Nucleus accumbens (tissue), 56 donors: ENCODE measurements around the gene ATAD3A.
"Not testable (repeated sequence)": the region's sequence is repeated elsewhere in the genome, so short reads cannot be mapped to it uniquely, and the experiment has no call there.

Experiments
- DNase-seq, 56 donors: peaks; one replicate each; lab custom pipeline; 2025; lab: John Stamatoyannopoulos, UW

Gene ATAD3A

DNA sequence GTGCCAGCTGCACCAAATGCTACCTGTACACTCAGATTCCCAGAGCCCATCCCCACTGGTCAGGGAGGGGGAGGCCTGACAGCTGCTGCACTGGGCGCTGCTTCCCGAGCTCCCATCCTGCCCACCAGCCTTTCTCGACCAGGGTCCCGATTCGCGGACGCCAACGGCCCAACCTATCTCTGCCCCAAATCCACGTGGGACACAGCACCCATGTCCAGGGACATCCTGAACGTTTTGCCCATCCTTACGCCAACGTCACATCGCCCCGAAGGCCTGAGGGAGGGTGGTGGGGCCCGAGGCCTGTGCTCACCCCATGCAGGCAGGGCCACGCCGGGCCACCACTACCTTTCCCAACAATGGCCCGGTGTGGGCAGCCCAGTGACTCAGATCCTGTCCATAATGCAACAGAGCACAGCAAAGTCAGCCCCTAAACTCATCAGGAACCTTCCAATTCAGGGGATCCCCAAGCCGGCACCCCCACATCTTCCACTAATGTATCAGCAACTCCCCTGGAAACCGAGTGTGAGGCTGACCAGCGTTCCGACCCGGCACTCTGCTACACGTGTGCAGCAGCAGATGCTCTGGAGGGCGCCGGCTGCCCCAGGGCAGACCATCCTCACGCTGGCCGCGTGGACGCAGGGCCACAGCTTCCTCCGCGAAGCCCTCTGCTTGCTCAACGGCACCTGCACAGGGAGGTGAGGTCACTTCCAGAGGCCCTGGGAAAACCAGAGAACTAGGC is 39.7 kb downstream of the ATAD3A start:
- DNase-seq = no peak

DNA sequence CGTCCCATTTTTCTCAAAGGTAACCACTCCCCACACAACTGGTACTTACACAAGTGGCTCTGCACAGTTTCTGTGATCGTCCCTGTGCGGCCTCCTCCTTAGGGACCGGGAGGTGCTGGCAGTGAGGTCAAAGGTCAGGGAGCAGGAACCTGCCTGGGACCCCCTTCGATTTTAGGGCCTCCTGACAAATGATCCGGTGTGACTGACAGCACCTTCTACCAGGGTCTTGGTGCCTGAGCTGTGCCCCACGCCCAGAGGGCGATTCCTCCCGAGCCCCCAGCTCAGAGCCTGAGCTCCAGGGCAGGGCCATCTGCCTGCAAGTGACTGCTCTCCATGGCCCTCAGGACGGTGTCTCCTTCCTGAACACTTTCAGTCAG is 40.3 kb downstream of the ATAD3A start:
- DNase-seq = no peak

DNA sequence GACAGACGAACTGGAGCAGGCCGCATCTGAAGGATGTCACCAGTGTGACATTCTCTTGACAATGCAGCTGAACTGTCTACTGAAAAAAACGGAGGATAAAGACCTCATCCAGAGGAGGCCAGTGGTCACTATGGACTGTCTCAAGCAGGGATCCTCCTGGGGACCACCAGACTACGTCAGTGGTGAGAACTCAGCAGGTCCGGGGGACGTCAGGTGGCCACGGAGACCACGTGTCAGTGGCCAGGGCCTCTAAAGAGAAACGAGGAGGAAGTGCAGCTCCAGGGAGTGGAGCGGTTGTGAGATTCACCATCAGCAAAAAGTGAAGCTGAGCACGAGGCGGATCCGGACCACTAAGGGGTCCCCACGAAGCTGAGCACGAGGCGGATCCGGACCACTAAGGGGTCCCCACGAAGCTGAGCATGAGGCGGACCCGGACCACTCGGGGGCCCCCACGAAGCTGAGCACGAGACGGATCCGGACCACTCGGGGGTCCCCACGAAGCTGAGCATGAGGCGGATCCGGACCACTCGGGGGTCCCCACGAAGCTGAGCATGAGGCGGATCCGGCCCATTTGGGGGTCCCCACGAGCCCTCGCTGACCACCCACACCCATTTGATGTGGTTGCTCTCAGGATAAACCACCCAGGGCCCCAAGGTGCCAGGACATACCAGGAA is 42.0 kb downstream of the ATAD3A start:
- DNase-seq = no peak

DNA sequence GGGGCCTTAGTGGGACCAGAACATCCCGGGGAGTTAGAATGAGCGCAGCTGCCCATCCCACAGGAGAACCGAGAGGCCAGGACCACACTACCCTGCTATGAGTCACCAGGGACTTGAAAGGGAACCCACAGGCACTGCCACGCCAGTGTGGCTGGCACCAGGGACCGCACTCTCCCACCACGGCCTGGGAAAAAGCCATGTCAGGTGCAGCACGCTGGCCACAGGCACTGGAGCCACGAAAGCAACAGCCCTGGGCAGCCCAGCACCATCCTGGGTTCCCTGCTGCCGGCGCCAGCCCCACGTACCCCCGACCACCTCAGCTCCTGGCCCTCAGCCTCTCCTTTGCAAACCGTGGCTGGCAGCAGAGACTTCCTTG is 42.6 kb downstream of the ATAD3A start:
- no peak for DNase-seq

DNA sequence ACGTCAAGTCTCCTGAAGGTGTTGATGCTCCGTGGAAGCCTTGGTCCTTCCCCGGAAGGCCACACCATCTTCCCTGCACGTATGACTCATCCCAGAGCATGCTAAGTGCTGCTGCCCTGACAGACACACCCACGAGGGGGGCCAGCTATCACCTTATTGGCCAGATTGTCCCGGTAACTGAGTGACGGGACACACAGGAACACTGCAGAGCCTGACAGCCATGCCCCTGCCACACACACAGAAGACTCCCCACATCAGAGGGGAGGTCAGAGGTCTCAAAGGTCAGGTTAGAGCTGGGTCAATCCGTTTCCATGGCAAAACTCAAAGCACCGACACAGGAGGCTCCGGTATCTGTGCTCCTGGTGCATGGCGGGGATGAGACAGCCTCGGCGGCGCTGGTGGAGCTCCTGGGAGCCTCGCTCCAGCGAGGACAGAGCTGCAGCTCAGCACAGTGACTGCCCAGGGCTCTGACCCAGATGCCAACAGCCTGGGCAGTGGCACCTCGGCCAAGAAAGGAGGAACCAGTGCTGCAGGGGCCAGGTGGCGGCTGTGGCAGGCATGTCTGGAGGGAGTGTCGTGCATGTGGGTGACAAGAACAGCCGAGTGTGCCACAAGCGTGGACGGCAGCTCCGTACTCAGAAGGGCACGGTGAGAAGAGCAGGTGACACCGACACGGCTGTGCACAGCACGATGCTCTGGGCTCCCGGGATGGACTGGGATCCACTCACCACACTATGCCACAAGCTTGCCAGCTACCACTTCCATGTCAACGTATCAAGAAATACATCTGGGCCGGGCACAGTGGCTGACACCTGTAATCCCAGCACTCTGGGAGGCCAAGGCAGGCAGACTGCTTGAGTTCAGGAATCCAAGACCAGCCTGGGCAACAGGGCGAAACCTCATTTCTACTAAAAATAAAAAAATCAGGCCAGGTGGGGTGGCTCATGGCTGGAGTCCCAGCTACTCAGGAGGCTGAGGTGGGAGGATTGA is 43.3 kb downstream of the ATAD3A start:
- DNase-seq = peak in 5 of 56 donors; percentile 8 to 40 (median 35)

DNA sequence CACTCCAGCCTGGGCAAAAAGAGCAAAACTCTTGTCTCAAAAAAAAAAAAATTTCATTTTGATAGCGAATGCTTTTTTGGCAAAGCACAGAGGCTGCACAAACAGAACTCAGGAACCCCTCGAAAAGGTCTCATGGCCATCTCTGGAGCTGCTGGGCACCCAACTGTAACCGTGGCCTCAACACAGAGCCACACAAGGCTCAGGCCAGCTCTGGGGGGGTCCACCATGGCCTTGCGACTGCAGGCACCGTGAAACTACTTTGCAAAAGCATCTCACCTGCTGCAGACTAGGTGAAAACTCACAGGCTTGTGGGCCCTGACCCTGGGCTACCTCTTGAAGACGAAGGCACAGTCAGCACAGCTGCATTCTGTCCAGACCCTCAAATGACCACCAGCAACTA is 44.5 kb downstream of the ATAD3A start:
- DNase-seq = no peak

DNA sequence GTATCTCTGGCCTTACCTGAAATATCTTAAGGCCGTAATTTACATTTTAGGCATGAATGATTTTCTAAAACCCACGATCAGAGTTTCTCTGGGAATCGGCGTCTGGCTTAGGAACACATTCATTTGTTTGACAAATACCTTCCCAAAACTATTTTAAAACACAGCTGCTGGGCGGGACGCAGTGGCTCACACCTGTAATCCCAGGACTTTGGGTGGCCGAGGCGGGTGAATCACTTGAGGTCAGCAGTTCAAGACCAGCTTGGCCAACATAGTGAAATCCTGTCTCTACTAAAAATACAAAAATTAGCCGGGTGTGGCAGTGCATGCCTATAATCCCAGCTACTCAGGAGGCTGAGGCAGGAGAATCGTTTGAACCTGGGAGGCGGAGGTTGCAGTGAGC is 45.0 kb downstream of the ATAD3A start:
- DNase-seq = not testable (repeated sequence)

DNA sequence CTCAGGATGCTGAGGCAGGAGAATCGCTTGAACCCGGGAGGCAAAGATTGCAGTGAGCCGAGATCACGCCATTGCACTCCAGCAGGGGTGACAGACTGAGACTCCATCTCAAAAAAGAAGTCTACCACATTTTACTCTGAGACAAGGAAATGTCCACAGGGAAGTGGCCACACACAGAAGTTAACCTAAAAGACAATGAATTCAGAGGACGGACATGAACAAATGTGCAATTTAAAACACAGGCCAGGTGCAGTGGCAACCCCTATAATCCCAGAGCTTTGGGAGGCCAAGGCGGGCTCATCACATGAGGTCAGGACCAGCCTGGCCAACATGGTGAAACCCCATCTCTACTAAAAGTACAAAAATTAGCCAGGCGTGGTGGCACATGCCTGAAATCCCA is 45.7 kb downstream of the ATAD3A start:
- DNase-seq = not testable (repeated sequence)

DNA sequence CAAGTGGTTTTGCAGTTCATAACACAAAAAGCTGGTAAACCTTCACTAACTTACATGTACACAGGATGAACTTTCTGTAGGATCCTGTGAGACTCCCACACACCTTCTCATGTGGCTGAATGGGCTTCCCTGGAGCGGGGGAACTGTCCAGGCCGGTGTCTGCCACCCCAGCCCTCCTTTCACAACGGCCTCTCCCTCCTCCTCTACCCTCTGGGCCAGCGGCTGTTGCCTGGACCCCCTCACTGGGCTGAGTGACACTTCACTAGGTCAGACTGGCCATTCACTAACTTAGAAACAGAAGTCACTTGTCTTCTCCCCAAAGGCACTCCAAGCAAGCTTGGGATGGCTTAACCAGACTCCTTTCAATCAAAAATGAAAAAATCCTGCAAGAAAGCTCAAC is 46.6 kb downstream of the ATAD3A start:
- no peak for DNase-seq

DNA sequence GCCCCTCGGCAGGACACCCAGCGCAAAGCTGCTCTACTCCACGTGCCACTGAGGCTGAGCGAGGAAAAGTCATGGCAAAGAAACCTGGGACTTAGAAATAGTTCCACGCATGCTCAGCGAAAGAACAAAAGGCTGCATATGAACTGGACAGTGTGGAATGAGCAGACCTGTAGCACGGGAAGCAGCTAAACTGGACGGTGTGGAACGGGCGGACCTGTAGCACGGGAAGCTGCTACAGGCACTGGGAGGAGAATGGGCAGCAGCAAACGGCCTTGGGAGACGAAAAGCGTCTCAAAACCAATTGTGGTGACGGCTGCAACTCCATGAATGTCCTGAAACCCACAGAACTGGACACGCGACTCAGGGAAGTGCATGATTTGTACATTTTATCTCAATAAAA is 47.1 kb downstream of the ATAD3A start:
- DNase-seq = no peak

DNA sequence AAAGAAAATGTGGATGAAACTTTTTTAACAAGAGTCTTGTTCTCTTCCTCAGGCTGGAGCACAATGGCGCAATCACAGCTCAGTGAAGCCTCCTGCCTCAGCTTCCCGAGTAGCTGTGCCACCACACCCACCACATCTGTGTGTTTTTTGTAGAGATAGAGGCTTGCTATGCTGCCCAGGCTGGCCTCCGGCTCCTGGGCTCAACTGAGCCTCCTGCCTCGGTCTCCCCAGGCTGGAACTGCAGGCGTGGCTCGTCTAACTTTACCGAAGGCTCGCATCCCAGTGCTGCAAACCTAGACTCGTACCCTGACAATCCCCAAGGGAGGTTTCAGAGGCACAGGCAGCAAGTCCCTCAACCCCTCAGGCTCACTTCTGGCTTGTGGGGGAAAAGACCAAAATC is 48.2 kb downstream of the ATAD3A start:
- DNase-seq = no peak

DNA sequence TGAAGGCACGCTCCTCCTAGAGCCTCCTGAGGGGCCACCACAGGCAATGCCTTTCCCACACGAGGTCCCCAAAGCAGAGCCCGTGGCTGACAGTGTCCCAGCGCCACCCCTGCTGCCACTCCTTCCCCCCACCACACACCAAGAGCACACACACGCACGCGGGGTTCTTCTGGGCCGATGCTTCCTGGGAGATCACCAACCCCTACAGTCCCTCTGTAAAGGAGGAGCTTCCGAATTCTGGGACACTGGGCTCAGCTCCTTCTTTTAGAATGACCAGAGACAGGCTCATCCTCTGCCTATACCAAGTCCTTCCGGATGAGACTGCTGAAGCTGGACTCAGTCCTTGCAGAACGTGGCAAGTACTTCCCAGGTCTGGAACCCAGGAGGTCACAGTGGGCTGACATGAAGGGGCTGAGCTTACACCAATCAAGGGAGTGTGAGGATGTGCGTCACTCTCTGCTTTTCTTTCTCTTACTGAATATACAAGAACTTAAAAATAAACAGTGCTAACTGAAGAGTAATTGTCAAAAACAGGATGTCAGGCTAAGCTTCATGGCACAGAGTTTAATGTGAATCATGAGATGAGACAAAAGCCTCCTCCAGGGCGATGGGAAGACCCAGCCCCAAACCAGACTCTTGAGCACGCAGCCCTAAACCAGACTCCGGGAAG is 50.0 kb downstream of the ATAD3A start:
- DNase-seq = no peak

DNA sequence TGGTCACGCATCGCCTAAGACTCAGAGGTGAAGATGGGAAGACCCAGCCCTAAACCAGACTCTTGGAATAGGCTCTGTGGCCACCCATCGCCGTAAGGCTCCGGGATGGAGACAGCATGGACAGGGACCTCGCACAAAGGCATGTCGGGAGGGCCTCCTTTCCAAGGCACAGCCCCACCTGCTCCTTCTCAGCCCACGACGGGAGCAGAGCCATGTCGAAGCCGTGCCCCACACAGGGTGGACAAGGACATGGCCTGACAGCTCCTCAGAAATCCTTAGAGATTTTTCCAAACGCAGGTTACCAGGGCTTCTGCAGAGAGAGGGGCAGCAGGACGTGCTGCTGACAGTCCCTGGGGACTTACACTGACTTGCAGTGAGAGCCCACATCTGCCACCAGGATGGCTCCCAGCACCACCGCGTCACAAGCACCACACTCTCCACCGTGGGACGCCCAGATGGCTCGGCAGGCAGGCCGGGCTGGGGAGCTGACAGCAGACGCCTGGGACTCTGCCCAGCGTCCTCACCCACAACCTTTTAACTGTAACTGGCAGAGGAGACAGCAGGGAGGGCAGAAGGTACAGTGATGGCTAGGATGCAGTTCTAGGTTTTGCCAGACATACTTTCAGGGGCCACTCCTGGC is 50.7 kb downstream of the ATAD3A start:
- no peak for DNase-seq

DNA sequence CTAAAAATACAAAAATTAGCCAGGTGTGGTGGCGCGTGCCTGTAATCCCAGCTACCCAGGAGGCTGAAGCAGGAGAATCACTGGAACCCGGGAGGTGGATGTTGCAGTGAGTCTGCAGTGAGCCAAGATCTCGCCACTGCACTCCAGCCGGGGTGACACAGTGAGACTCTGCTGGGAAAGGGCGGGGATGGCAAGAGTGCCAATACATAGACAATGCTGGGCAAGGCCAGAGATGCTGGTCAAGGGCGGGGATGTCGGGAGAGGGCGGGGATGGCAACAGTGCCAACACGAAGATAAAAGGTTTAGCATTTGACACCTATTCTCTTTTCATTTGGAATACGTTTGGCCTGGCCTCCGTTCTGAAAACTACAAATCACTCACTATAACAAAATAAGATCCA is 51.7 kb downstream of the ATAD3A start:
- DNase-seq = no peak

DNA sequence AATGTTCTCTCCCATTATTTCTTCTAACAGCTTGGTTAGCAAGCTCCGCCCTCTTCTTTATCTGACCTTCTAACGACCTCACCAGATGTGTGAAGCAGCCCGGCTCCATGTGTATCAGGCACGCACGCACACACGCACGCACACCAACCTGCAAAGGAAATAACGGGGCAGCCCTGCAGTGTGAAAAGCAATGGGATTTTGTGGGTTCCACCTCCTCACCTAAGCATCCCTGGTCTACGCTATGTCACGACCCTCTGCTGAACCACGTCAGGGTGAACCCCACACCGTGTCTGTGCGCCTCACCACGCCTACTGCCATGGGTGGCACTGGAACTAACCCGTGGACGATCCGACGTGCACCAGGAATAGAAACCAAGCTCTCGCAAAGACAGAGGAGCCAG is 52.3 kb downstream of the ATAD3A start:
- DNase-seq = no peak

DNA sequence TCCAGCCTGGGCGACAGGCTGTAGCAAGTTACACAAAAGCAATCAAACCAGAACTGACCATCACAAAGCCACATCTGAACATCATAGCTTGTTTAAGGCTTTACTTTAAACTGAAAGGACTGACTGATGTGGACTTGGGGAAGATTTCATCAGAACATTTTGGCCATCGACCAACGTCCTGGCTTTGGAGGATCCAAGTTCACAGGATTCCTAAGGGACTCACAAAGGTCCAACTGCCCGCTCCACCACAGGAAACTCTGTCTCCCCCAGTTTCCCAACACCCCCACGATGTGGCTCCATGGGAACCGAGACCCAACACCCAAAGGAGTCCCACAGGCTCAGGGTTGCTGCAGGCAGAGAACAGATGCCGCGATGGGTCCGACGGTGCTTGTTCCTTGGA is 53.4 kb downstream of the ATAD3A start:
- DNase-seq = no peak

DNA sequence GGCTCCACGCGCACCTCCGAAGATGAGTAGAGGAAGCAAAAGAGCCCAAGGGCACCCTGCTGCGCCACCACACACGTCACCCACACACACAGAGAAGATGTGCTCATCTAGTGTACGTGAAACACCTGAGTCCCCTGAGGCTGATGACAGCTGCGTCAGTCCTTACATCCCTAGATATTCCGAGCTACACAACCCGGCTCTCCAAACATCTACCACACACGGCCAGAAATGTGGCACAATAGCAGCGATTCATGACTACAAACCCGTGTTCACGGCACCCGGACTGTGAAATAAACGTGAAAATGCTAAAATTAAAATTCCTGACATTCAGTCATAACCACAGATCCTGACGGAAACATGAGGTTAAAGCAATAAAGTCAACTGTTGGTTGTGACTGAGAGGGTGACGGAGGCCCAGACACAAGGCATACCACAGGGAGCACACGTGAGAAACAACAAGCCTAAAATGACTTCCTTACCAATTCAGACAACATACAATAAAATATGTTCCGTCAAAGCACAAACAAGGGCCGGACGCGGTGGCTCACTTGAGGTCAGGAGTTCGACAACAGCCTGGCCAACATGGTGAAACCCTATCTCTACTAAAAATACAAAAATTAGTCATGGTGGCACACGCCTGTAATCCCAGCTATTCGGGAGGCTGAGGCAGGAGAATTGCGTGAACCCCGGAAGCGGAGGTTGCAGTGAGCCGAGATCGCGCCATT is 55.4 kb downstream of the ATAD3A start:
- no peak for DNase-seq

DNA sequence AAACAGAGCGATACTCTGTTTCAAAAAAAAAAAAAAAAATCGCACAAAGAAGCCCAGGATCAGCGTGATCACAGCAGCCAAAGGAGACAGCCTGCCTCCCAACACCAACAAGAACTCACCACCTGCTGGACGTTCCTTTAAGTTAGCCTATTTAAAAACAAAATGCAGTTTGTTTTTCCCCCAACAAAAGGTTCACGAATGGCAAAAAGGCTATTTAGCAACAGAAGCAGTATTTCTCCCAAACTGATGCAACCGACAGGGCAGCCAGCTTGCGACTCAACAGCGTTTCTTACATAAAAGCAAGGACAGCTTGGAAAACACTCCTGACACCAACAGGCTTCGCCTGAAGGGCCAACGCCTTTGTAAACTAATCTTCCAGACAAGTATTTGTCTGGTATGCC is 55.9 kb downstream of the ATAD3A start:
- no peak for DNase-seq

DNA sequence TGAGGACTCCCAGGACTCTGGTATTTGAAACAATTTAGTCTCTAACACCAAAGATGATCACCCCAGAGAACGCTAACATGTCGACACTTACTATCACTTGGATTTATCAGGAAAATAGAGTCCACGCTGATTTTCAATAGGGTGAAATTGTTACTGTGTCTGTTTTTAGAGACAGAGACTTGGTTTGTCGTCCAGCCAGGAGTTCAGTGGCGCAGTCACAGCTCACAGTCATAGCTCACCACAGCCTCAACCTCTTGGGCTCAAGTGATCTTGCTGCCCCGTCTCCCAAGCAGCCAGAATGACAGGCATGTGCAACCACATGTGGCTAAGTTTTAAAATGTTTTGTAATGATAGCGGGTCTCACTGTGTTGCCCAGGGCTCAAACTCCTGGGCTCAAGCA is 57.4 kb downstream of the ATAD3A start:
- DNase-seq = no peak
